Uterus (tissue), 4 donors: ENCODE results near the gene PTPRD. TPM values are rescaled to one million over a fixed set of nuclear protein-coding genes. Genes with fewer than 3 reads are reported as not detected.

Experiments used
- DNase-seq, 2 donors: peaks; one replicate each; pipeline ENCODE4 v3.0.0-alpha.2; 2019 to 2020
- H3K27ac ChIP-seq, 2 donors: fragments of 200-600 bp; sonication (generic); 1 replicate in 1 of 2; 2 replicates in 1 of 2; pipeline ENCODE4 v1.5.1; 2016 to 2018
- H3K27me3 ChIP-seq, 2 donors: fragments of 200-600 bp; sonication (generic); one replicate each; pipeline ENCODE4 v1.5.1; 2018 to 2019; ENCODE audit warnings: control low read depth in 1 of 2
- H3K36me3 ChIP-seq, 2 donors: fragments of 200-600 bp; sonication (generic); one replicate each; pipeline ENCODE4 v1.5.1; 2019; ENCODE audit warnings: control low read depth in 1 of 2
- H3K4me1 ChIP-seq, 2 donors: fragments of 200-600 bp; sonication (generic); one replicate each; pipeline ENCODE4 v1.5.1; 2018 to 2019; ENCODE audit warnings: control low read depth in 1 of 2
- H3K4me3 ChIP-seq, 2 donors: fragments of 200-600 bp; sonication (generic); 1 replicate in 1 of 2; 2 replicates in 1 of 2; pipeline ENCODE4 v1.5.1; 2018 to 2019; ENCODE audit warnings: mild to moderate bottlenecking in 1 of 2
- H3K9me3 ChIP-seq, 2 donors: fragments of 200-600 bp; sonication (generic); one replicate each; pipeline ENCODE4 v1.5.1; 2019; ENCODE audit warnings: control low read depth in 1 of 2
- CTCF ChIP-seq, 4 experiments: fragments of 200-600 bp in 2 of 4; fragments of 450-650 bp in 2 of 4; sonication (generic) in 2 of 4; IDR thresholded peaks; one replicate each; pipeline ENCODE4 v1.5.1; 2016 to 2019; ENCODE audit warnings: antibody characterized with exemption in 4 of 4, mild to moderate bottlenecking in 2 of 4, moderate library complexity in 1 of 4
- POLR2A ChIP-seq, 2 donors: fragments of 450-650 bp; IDR thresholded peaks; one replicate each; pipeline ENCODE4 v1.6.1; 2016; ENCODE audit warnings: antibody characterized with exemption in 2 of 2, mild to moderate bottlenecking in 1 of 2, moderate library complexity in 1 of 2
- intact Hi-C: fragments of 100-400 bp; cut with DNase I; formaldehyde crosslinking; loops from one replicate; pipeline ENCODE4 v1.15.1; 2023; ENCODE audit warnings: low total_unique reads
- total RNA-seq, 4 donors: library from RNA; depleted of rRNA in 3 of 4; stranded (reverse); fragments of >200 nt in 3 of 4; gene quantifications; one replicate each; pipeline versions ENCODE4 v1.1.0 to v1.2.4, GENCODE V29; 2014 to 2023
- donor health status: DM: yes; HTN: yes; CAD: no.

The PTPRD gene
- total RNA-seq, 4 donors from 2014 or later: 1.2 to 136 (median 26.4) TPM

GRCh38 chr9:10036095-10036494, 576.7 kb downstream of the PTPRD start:
- intact Hi-C loops: no loop called here
- Histone ChIP-seq H3K4me1 (no peaks in the 10 kb centered on the region), H3K27me3 (no peaks in the 10 kb centered on the region), H3K9me3 (no peaks in the 10 kb centered on the region), H3K27ac (no peak overlapping the region), H3K4me3 (no peak overlapping the region), H3K36me3 (no peaks in the 10 kb centered on the region)
- no peak for TF ChIP-seq POLR2A (IDR thresholded peaks at IDR 0.05)
- no peak for TF ChIP-seq CTCF (IDR thresholded peaks at IDR 0.05)
- DNase-seq: no peak

DNA sequence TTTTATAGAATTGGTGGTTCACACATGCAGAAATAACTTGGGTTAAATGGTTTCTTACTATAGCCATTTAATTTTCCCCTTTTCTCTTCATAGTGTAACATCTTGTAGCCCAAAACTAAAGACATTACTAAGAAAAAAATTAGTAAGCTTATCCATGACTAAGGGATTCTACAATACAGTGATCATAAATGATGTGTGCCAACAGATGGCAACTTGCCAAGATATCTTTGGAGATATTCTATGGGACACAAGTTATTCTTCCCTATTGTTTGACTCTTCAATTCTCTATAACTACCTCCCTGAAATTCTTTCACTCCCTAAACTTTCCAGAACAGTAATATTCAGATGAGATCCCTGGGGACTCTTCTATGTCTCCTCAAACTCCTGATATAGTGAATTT, 580.6 kb downstream of the PTPRD start:
- intact Hi-C loops: no loop called here
- no peak for TF ChIP-seq POLR2A (IDR thresholded peaks at IDR 0.05)
- TF ChIP-seq CTCF (IDR thresholded peaks at IDR 0.05): no peak

DNA sequence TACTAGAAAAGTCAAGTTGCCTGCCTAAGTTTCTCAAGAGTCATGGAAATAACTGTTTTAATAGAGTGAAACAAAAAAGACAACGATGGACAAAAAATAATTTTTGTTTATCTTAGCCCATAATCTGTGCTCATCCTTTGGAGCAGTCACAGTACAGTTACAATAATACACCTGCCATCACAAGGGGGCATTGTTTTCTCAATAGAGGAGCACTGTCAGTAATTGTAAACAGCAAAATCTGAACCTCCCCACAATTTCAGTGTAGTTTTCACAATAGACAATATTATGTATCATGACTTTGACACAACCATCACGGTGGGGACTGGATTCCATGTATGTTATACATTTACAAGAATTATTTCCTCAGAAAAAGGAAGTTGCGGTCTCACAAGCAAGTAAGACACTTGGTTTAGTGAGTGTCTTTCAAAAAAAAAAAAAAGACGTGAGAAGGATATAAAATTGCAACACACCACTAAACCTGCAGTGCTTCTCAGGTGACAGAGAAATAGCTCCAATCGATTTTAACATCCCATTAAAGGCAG, 586.3 kb downstream of the PTPRD start:
- H3K27ac ChIP-seq: no peak overlapping the region
- no peaks in the 10 kb centered on the region for H3K36me3 ChIP-seq
- DNase-seq: no peak
- no peak for TF ChIP-seq CTCF (IDR thresholded peaks at IDR 0.05)
- TF ChIP-seq POLR2A (IDR thresholded peaks at IDR 0.05): no peak
- intact Hi-C loops: no loop called here
- no peaks in the 10 kb centered on the region for H3K9me3 ChIP-seq
- H3K4me1 ChIP-seq: no peaks in the 10 kb centered on the region
- H3K4me3 ChIP-seq: no peak overlapping the region
- no peaks in the 10 kb centered on the region for H3K27me3 ChIP-seq

More for the DNA sequence above, 580.6 kb downstream of the PTPRD start:
- no peaks in the 10 kb centered on the region for H3K27me3 ChIP-seq
- H3K9me3 ChIP-seq: no peaks in the 10 kb centered on the region
- H3K27ac ChIP-seq: no peak overlapping the region
- H3K4me3 ChIP-seq: no peak overlapping the region
- H3K36me3 ChIP-seq: no peaks in the 10 kb centered on the region
- no peak for DNase-seq
- no peaks in the 10 kb centered on the region for H3K4me1 ChIP-seq

DNA sequence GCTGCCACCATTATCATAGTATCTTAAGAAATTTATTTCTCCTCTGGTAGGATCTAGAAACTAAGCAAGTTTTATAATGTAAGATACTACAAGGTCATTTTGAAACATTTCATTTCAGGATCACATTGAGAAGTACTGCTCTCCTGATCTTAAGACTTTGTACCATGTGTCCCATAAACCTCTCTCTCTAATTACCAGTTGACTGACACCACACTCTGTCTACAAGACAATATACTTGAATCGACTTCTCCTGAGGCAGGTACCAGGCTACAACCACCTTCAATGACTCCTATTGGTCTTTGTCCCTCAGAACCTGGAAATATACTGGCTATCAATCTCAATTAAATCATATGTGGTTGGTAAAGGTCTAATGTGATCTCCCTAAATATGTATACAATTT, 597.0 kb downstream of the PTPRD start:
- H3K4me3 ChIP-seq: no peak overlapping the region
- no peaks in the 10 kb centered on the region for H3K27me3 ChIP-seq
- intact Hi-C loops: no loop called here
- H3K36me3 ChIP-seq: no peaks in the 10 kb centered on the region
- H3K4me1 ChIP-seq: no peaks in the 10 kb centered on the region
- no peaks in the 10 kb centered on the region for H3K9me3 ChIP-seq
- TF ChIP-seq CTCF (IDR thresholded peaks at IDR 0.05) (no peak), POLR2A (IDR thresholded peaks at IDR 0.05) (no peak)
- H3K27ac ChIP-seq: no peak overlapping the region
- DNase-seq: no peak

DNA sequence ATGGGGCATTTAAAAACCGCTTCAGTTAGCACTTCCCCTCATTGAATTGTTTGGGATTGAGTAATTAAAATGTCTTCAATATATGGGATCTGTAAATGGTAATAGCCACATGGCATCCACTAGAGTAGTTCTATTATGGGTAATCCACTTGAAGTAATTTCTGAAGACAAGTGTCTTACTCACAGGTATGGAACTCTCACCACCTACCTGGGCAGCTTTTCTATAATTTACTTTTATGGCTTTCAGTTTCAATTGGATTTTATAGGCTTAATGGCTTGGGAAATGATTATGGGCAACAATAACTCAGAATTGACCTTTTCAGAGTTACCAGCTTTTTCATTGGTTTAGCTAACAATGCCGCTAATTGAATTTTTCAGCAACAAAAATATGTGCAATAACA, 597.9 kb downstream of the PTPRD start:
- Histone ChIP-seq H3K4me1 (no peaks in the 10 kb centered on the region), H3K4me3 (no peak overlapping the region), H3K9me3 (no peaks in the 10 kb centered on the region), H3K36me3 (no peaks in the 10 kb centered on the region), H3K27me3 (no peaks in the 10 kb centered on the region), H3K27ac (no peak overlapping the region)
- intact Hi-C loops: no loop called here
- no peak for DNase-seq
- TF ChIP-seq CTCF (IDR thresholded peaks at IDR 0.05): no peak
- no peak for TF ChIP-seq POLR2A (IDR thresholded peaks at IDR 0.05)
